ENCODE results near the gene CDS2. TPM values are rescaled to one million over a fixed set of nuclear protein-coding genes. Genes with fewer than 3 reads are reported as not detected.

The CDS2 gene
- total and polyA plus RNA-seq, 2 of the 13 experiments (the other 11 are each of a cell fraction or from before 2014, with no cell fraction given): 81.3 to 153 TPM

GRCh38 chr20:5180421-5180820, 53.6 kb downstream of the CDS2 start:
- H3K9me3 ChIP-seq (ENCODE audit: low read length): no peaks in the 10 kb centered on the region
- H3K4me3 ChIP-seq (replicated peaks in 1 of 3; ENCODE audit: insufficient read depth in 1 of 3, low read depth in 2 of 3, low read length in 3 of 3): no peak overlapping the region
- in situ Hi-C loops (cut with HindIII; ENCODE audit: extremely low pct_ligation_motif_present, low pct_unique_long_range_greater_than_20kb): no loop called here
- FAIRE-seq (no peak), DNase-seq (ENCODE audit: low spot score) (no peak), ATAC-seq (no peak)
- no peaks in the 10 kb centered on the region for H3K27me3 ChIP-seq (ENCODE audit: control insufficient read depth in 1 of 2, insufficient read depth in 2 of 2, low read length in 2 of 2)
- H3K9ac ChIP-seq (ENCODE audit: insufficient read depth, low read depth, low read length): no peak overlapping the region
- WGBS (ENCODE audit: low lambda C conversion rate): 97% methylated on average over 1 of the region's 1 CpG
- H3K79me2 ChIP-seq (ENCODE audit: insufficient read depth, low read length): no peaks in the 10 kb centered on the region
- no peak overlapping the region for H3K27ac ChIP-seq (ENCODE audit: extremely low read length, insufficient read depth, low read length)
- H3K36me3 ChIP-seq (replicated peaks in 1 of 2; ENCODE audit: control insufficient read depth in 1 of 2, insufficient read depth in 2 of 2, low read length in 2 of 2): peaks cover 26 to 88% of the 10 kb centered on the region in 2 experiments
- TF ChIP-seq ARNT2 (CRISPR knock-in tag; IDR thresholded peaks at IDR 0.05; ENCODE audit: low read depth): no peak
- no peak for TF ChIP-seq TFDP1 (CRISPR knock-in tag; IDR thresholded peaks at IDR 0.05; ENCODE audit: borderline replicate concordance)
- no peak for TF ChIP-seq BCL6 (CRISPR knock-in tag; IDR thresholded peaks at IDR 0.05)
- TF ChIP-seq SP4 (CRISPR knock-in tag; IDR thresholded peaks at IDR 0.05): no peak
- TF ChIP-seq HOXA9 (CRISPR knock-in tag; IDR thresholded peaks at IDR 0.05; ENCODE audit: borderline replicate concordance): no peak
- no peak for TF ChIP-seq GLI4 (CRISPR knock-in tag; IDR thresholded peaks at IDR 0.05; ENCODE audit: borderline replicate concordance)
- no peak for TF ChIP-seq PATZ1 (CRISPR knock-in tag; IDR thresholded peaks at IDR 0.05)
- no peak for TF ChIP-seq ZNF143 (CRISPR knock-in tag; IDR thresholded peaks at IDR 0.05)
- no peak for TF ChIP-seq ZKSCAN5 (CRISPR knock-in tag; IDR thresholded peaks at IDR 0.05)
- no peak for TF ChIP-seq ZNF34 (CRISPR knock-in tag; IDR thresholded peaks at IDR 0.05; ENCODE audit: borderline replicate concordance)
- TF ChIP-seq POLR2AphosphoS2 (IDR thresholded peaks at IDR 0.05; ENCODE audit: low read depth, low read length): no peak
- H4K20me1 ChIP-seq (ENCODE audit: insufficient read depth, low read length): no peaks in the 10 kb centered on the region
- intact Hi-C loops (cut with micrococcal nuclease; ENCODE audit: unreplicated experiment): no loop called here
- H2AFZ ChIP-seq (ENCODE audit: low read length): no peak overlapping the region
- CTCF ChIA-PET (ENCODE audit: low intra/inter-chr PET ratio, low total read pairs): no interaction called here
- no peak overlapping the region for H3K4me2 ChIP-seq (ENCODE audit: low read depth, low read length)
- POLR2A ChIA-PET: interaction anchor here (0.9 to 1.9 kb wide), 2 partner anchors 54 to 61 kb away, joined by 4 to 6 read pairs; partner anchors contain the start of genes CDS2 and PCNA
- BruUV-seq (replicated peaks): no TSS peak
- H3K4me1 ChIP-seq (ENCODE audit: insufficient read depth, low read length): peaks cover 27% of the 10 kb centered on the region

Data from HepG2 (cell line).